Transverse colon (tissue), 4 donors: ENCODE results near the gene LINGO1. TPM values are rescaled to one million over a fixed set of nuclear protein-coding genes. Genes with fewer than 3 reads are reported as not detected.

Experiments
- DNase-seq: peaks from one replicate; pipeline ENCODE4 v3.0.0-alpha.2; 2019
- H3K27ac ChIP-seq, 4 donors: fragments of 200-600 bp; sonication (generic); 2 replicates each; pipeline ENCODE4 v1.5.1; 2016 to 2018; ENCODE audit warnings: inconsistent platforms in 4 of 4
- H3K27me3 ChIP-seq: fragments of 200-600 bp; sonication (generic); 2 replicates; pipeline ENCODE4 v1.5.1; 2017; ENCODE audit warnings: inconsistent platforms
- H3K36me3 ChIP-seq, 4 donors: fragments of 200-600 bp; sonication (generic); 2 replicates each; pipeline ENCODE4 v1.5.1; 2017 to 2019; ENCODE audit warnings: inconsistent platforms in 4 of 4
- H3K4me1 ChIP-seq, 4 donors: fragments of 200-600 bp; sonication (generic); 2 replicates each; pipeline ENCODE4 v1.5.1; 2017 to 2020; ENCODE audit warnings: inconsistent platforms in 4 of 4
- H3K4me3 ChIP-seq, 4 donors: fragments of 200-600 bp; sonication (generic); 1 replicate in 1 of 4; 2 replicates in 3 of 4; pipeline versions ENCODE4 v1.5.1 to v1.6.1; 2017 to 2019; ENCODE audit warnings: inconsistent platforms in 4 of 4
- H3K9me3 ChIP-seq, 2 donors: fragments of 200-600 bp; sonication (generic); 2 replicates each; pipeline ENCODE4 v1.5.1; 2017 to 2019; ENCODE audit warnings: inconsistent platforms in 2 of 2
- CTCF ChIP-seq, 5 experiments: fragments of 200-600 bp in 3 of 5; fragments of 450-650 bp in 2 of 5; sonication (generic) in 3 of 5; IDR thresholded peaks; 1 replicate in 2 of 5; 2 replicates in 3 of 5; pipeline ENCODE4 v1.5.1; 2016 to 2017; ENCODE audit warnings: antibody characterized with exemption in 5 of 5, inconsistent platforms in 3 of 5, mild to moderate bottlenecking in 2 of 5, moderate library complexity in 1 of 5
- EP300 ChIP-seq: sonication (generic); formaldehyde crosslinking; IDR thresholded peaks from one replicate; pipeline ENCODE4 v1.6.1; 2017; ENCODE audit warnings: antibody characterized with exemption, low read depth
- POLR2A ChIP-seq: fragments of 450-650 bp; IDR thresholded peaks from one replicate; pipeline ENCODE4 v1.6.1; 2016; ENCODE audit warnings: antibody characterized with exemption, mild to moderate bottlenecking, moderate library complexity
- POLR2AphosphoS5 ChIP-seq, 3 donors: sonication (generic); formaldehyde crosslinking; IDR thresholded peaks; one replicate each; pipeline ENCODE4 v1.6.1; 2016; ENCODE audit warnings: antibody characterized with exemption in 3 of 3
- WGBS, 2 donors: methylation state at CpG; one replicate each; pipeline ENCODE4 v1.1.5; 2018; ENCODE audit warnings: low coverage in 1 of 2; 5-methylcytosine and 5-hydroxymethylcytosine counted together
- in situ Hi-C, 4 donors: fragments of 200-750 bp; cut with MboI; loops; one replicate each; pipeline versions ENCODE4 v1.15.0 to v1.15.1; 2017; ENCODE audit warnings: low sequenced_read_pairs in 3 of 4, low pct_ligation_motif_present in 1 of 4, low pct_unique_long_range_greater_than_20kb in 1 of 4
- intact Hi-C: fragments of 100-400 bp; cut with DNase I; formaldehyde crosslinking; loops from one replicate; pipeline ENCODE4 v1.15.1; 2023; ENCODE audit warnings: low total_unique reads
- total RNA-seq, 4 donors: library from RNA; depleted of rRNA; stranded (reverse); fragments of >200 nt; gene quantifications; one replicate each; pipeline ENCODE4 v1.1.0, GENCODE V29; 2016

Gene LINGO1
- total RNA-seq, 4 donors from 2014 or later = 0.27 to 0.95 TPM; not detected in 2

- Histone ChIP-seq H3K27me3 (no peaks in the 10 kb centered on the region), H3K9me3 (no peaks in the 10 kb centered on the region), H3K4me3 (no peak overlapping the region), H3K36me3 (no peaks in the 10 kb centered on the region), H3K27ac (no peak overlapping the region), H3K4me1 (peaks cover 0 to 8% (median 2%) of the 10 kb centered on the region in 4 donors)
- intact Hi-C loops = no loop called here
- TF ChIP-seq POLR2A (no peak), EP300 (no peak), CTCF (IDR thresholded peaks at IDR 0.05) (no peak), POLR2AphosphoS5 (IDR thresholded peaks at IDR 0.05) (no peak)
- no peak for DNase-seq
- in situ Hi-C loops = no loop called here
- 72 to 83% methylated on average over 2 to 10 of the region's 10 CpGs for WGBS, 2 donors
Measured at GRCh38 chr15:77567202-77567601, 65.5 kb downstream of the LINGO1 start.

GRCh38 chr15:77566092-77566491, 66.6 kb downstream of the LINGO1 start:
- in situ Hi-C loops (no loop called here), intact Hi-C loops (no loop called here)
- Histone ChIP-seq H3K9me3 (no peaks in the 10 kb centered on the region), H3K4me3 (no peak overlapping the region), H3K4me1 (peaks cover 0 to 8% (median 2%) of the 10 kb centered on the region in 4 donors), H3K36me3 (no peaks in the 10 kb centered on the region), H3K27me3 (no peaks in the 10 kb centered on the region), H3K27ac (no peak overlapping the region)
- no peak for DNase-seq
- WGBS, 2 donors = 83 to 92% methylated on average over 2 to 4 of the region's 4 CpGs
- TF ChIP-seq POLR2AphosphoS5 (IDR thresholded peaks at IDR 0.05) (no peak), CTCF (IDR thresholded peaks at IDR 0.05) (no peak), EP300 (no peak), POLR2A (no peak)

GRCh38 chr15:77565378-77565915, 67.3 kb downstream of the LINGO1 start:
- H3K9me3 ChIP-seq = no peaks in the 10 kb centered on the region
- in situ Hi-C loops = no loop called here
- TF ChIP-seq EP300 (no peak), POLR2A (no peak), POLR2AphosphoS5 (IDR thresholded peaks at IDR 0.05) (no peak), CTCF (IDR thresholded peaks at IDR 0.05) (no peak)
- no peaks in the 10 kb centered on the region for H3K36me3 ChIP-seq
- H3K4me1 ChIP-seq = peaks cover 0 to 8% (median 2%) of the 10 kb centered on the region in 4 donors
- no peak for DNase-seq
- H3K27me3 ChIP-seq = no peaks in the 10 kb centered on the region
- H3K4me3 ChIP-seq = no peak overlapping the region
- intact Hi-C loops = no loop called here
- 85 to 88% methylated on average over 11 to 25 of the region's 25 CpGs for WGBS, 2 donors
- no peak overlapping the region for H3K27ac ChIP-seq

- H3K27ac ChIP-seq = no peak overlapping the region
Measured at GRCh38 chr15:77564938-77565337, 67.8 kb downstream of the LINGO1 start.

More at GRCh38 chr15:77564938-77565337, 67.8 kb downstream of the LINGO1 start:
- in situ Hi-C loops (no loop called here), intact Hi-C loops (no loop called here)
- TF ChIP-seq POLR2AphosphoS5 (IDR thresholded peaks at IDR 0.05) = no peak
- no peak for TF ChIP-seq EP300
- TF ChIP-seq POLR2A = no peak
- no peak for TF ChIP-seq CTCF (IDR thresholded peaks at IDR 0.05)
- no peaks in the 10 kb centered on the region for H3K36me3 ChIP-seq
- no peak overlapping the region for H3K4me3 ChIP-seq
- no peak for DNase-seq
- no peaks in the 10 kb centered on the region for H3K9me3 ChIP-seq
- H3K4me1 ChIP-seq = peaks cover 0 to 8% (median 2%) of the 10 kb centered on the region in 4 donors
- H3K27me3 ChIP-seq = no peaks in the 10 kb centered on the region
- 83 to 97% methylated on average over 4 to 9 of the region's 9 CpGs for WGBS, 2 donors
